GM12892 (cell line): ENCODE measurements around the gene TTLL4. TPM values are rescaled to one million over a fixed set of nuclear protein-coding genes. Genes with fewer than 3 reads are reported as not detected.
"Not testable (repeated sequence)": the region's sequence is repeated elsewhere in the genome, so short reads cannot be mapped to it uniquely, and the experiment has no call there.

ENCODE experiments used
- DNase-seq: peaks from one replicate; pipeline ENCODE4 v3.0.0; 2011; ENCODE audit not compliant: insufficient read length
- FAIRE-seq: peaks from 2 replicates; lab custom pipeline; 2011; peaks lifted over from hg19 to GRCh38; lab: Jason Lieb, UNC
- POLR2A ChIP-seq: IDR thresholded peaks from 2 replicates; pipeline ENCODE4 v1.6.1; 2011; ENCODE audit warnings: low read depth, low read length, control low read depth
- POLR2AphosphoS5 ChIP-seq: IDR thresholded peaks from 2 replicates; pipeline ENCODE4 v1.6.1; 2011; ENCODE audit warnings: low read depth, low read length, control low read depth
- TAF1 ChIP-seq: IDR thresholded peaks from 2 replicates; pipeline ENCODE4 v1.6.1; 2011; ENCODE audit warnings: low read depth, mild to moderate bottlenecking, control low read depth, low read length, borderline replicate concordance
- polyA plus RNA-seq: library from polyadenylated mRNA; unstranded; fragments of >200 nt; gene quantifications from one replicate; pipeline ENCODE4 v1.2.1, GENCODE V29; 2012; ENCODE audit warnings: missing spikeins, inconsistent platforms; ENCODE audit not compliant: missing spikeins

Gene TTLL4
- polyA plus RNA-seq: 25.5 TPM

DNA sequence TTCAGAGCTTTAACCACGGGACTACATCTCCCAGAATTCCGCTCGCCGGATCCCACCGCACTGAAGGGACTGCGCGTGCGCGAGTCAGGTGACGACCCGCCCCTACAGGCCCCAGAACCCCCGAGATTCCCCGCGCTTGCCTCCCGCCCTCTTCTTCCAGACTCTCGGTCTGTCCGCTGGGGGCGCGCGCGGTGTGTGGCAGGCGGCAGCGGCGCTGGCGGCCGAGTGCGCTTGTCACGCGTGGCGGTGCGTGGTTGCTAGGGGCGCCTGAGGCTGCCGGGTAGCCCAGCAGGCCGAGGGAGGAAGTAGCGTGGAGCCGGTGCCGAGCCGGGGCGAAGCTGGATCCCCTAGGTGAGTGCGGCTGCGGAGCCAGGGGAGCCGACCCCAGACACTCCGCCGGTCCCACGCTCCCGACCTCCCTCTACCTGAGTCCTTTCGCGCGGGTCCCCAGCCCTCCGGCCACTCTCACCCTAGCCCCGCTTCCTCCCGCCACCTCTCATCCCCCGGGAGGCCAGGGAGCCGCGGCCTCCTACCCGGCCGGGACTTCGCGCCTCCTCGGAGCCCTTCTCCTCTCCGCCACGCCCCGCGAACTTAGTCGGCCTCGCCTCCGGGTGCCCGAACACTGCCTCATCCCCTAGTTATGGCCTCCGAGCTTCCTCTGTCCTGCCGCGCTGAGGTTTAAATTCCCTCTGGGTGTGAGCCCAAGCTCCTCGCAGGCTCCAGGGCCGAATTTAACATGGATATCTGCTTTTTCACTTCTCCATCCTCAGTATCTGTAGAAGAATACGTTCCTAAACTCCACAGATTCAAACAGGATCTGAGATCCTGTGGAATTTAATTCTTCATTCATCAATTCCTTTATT is at the start of gene TTLL4:
Gene TTLL4, plus strand, starts transcription at position 149 of the 863 bp plus-strand sequence. CDS start 26,842 bp downstream, outside the sequence.
- DNase-seq (peak; percentile 91), FAIRE-seq (peak; percentile 87)
- TF ChIP-seq POLR2AphosphoS5 (peak; percentile 70), TAF1 (0 out of 2 replicates have a peak, but pooled peaks have one; percentile 27), POLR2A (peak; percentile 72; the same call in 1 of the 2 replicates)

DNA sequence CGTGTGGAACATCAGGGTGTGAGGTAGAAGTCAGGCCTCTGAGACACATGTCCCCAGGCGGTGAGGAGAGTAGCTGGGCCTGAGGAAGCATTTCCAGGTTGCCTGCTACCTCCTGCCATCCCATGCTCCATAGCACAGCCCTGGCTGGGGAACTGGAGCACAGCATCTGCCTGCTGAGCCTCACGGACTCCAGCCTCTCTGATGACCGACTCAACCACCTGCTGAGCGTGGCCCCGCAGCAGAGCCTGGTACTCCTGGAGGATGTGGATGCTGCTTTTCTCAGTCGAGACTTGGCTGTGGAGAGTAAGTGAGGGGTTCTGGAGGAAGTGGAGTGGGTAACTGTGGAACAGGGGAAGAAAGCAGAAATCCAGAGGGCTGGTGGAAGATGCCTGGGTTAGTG is 48.3 kb upstream of the TTLL4 start:
- TF ChIP-seq POLR2AphosphoS5 (no peak), TAF1 (no peak), POLR2A (no peak)
- FAIRE-seq (no peak), DNase-seq (no peak)

- TF ChIP-seq TAF1 (no peak), POLR2AphosphoS5 (no peak), POLR2A (no peak)
These were observed 47.8 kb upstream of the TTLL4 start for GRCh38 chr2:218662827-218663226.

GRCh38 chr2:218663901-218664300 is 46.7 kb upstream of the TTLL4 start:
- TF ChIP-seq POLR2AphosphoS5: no peak
- no peak for TF ChIP-seq POLR2A
- FAIRE-seq: no peak
- DNase-seq: no peak

More at GRCh38 chr2:218662827-218663226, 47.8 kb upstream of the TTLL4 start:
- FAIRE-seq: no peak
- DNase-seq: no peak

- no peak for FAIRE-seq
- TF ChIP-seq POLR2A (no peak), POLR2AphosphoS5 (no peak), TAF1 (no peak)
- DNase-seq: no peak
These were observed 46.0 kb upstream of the TTLL4 start for GRCh38 chr2:218664653-218665052.

GRCh38 chr2:218671097-218671653 is 39.5 kb upstream of the TTLL4 start:
- DNase-seq: no peak
- TF ChIP-seq TAF1 (no peak), POLR2A (no peak), POLR2AphosphoS5 (no peak)
- no peak for FAIRE-seq

DNA sequence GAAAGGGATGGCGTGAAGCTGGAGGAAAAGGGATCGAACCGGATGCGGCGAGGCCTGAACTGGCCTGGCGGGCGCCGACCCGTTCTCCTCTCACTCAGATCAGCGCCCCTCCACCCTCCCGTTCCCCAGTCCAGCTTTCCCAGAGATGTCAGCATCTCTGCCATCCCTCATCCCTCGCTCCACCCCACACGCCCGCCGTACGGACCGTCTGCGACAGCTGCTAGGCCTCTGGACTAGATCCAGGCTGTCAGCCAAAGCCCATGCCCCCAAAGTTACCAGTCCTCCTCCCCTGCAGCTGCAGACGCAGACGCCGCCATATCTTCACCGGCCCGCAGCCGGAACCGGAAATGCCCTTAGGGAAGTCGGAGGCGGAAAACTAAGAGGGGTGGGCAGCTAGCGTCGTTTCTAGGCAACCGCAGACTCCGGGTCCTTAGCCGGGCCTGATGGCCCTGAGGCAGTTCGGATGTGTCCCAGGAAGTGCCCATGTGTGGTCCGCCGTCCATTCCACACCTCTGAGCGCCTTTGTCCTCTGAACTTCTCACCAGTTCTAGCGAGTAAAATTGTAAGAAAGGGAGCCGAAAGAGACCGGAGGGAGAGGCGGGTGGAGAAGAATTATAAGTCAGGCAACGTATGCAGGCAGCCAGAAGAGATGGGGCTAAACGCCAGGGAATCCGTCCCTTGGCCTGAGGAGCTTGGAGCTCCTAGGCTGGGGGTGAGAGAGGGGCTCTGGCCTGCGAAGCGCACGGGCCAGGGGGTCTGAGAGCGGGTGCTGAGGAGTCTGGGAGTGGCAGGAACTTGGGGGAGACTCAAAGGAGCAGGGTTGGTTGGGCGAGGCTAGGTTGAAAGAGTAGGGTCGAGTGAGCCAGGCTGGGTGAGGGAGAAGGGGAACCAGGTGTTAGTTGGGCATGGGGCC is 38.7 kb upstream of the TTLL4 start, which contains the start of the genes RNF25 and STK36:
Gene RNF25, minus strand, starts transcription at position 349 of the 913 bp plus-strand sequence. Its CDS starts 32 bp downstream, at position 317.
Gene STK36, plus strand, starts transcription at position 433 of the 913 bp plus-strand sequence. CDS start 744 bp downstream, outside the sequence.
- DNase-seq (peak; percentile 91), FAIRE-seq (peak; percentile 97)
- TF ChIP-seq POLR2A (peak; percentile 87), POLR2AphosphoS5 (peak; percentile 70), TAF1 (peak; percentile 86)

DNA sequence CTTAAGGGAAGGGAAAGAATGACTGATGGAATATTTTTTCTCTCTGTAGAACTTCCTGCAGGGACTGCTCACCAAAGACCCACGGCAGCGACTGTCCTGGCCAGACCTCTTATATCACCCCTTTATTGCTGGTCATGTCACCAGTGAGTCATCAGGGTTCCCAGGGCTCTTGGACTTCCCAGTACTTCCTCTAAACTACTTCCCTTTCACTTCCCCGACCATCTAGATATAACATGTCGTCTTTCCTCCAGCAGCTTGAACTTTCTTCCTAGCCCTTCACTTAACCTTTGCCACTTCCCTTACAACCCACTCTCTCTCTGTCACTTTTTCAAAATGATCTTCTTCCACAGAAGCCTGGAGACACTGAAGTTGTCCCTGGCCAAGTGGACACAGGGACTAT is 31.5 kb upstream of the TTLL4 start:
- no peak for DNase-seq
- TF ChIP-seq TAF1: no peak
- no peak for TF ChIP-seq POLR2AphosphoS5
- FAIRE-seq: no peak

GRCh38 chr2:218680061-218680460 is 30.6 kb upstream of the TTLL4 start:
- no peak for FAIRE-seq
- no peak for DNase-seq

GRCh38 chr2:218687400-218688060 is 23.1 kb upstream of the TTLL4 start:
- not testable (repeated sequence) for FAIRE-seq, DNase-seq

More at GRCh38 chr2:218680061-218680460, 30.6 kb upstream of the TTLL4 start:
- TF ChIP-seq POLR2AphosphoS5 (no peak), POLR2A (no peak), TAF1 (no peak)

- TF ChIP-seq POLR2A: no peak
- DNase-seq (no peak), FAIRE-seq (no peak)
These were observed 19.4 kb upstream of the TTLL4 start for GRCh38 chr2:218691234-218691633.
